ENCODE data around the gene USP50.

DNA sequence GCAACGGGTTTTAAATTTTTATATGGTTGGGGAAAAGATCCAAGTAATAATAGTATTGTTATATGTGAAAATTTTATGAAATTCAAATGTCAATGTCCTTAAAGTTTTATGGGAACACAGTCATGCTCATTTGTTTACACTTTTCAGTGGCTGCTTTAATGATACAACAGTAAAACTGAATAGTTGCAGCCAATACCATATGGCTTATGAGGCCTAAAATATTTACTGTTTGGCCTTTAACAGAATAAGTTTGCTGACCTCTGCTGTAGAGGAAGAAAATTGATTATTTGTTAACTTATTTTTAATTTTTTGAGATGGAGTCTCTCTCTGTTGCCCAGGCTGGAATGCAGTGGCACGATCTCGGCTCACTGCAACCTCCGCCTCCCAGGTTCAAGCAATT lies 44.7 kb downstream of the USP50 start:
- TF ChIP-seq EZH2 (IDR thresholded peaks at IDR 0.05; ENCODE audit: low read length, missing control alignments): no peak
- TF ChIP-seq, protein P1, sequence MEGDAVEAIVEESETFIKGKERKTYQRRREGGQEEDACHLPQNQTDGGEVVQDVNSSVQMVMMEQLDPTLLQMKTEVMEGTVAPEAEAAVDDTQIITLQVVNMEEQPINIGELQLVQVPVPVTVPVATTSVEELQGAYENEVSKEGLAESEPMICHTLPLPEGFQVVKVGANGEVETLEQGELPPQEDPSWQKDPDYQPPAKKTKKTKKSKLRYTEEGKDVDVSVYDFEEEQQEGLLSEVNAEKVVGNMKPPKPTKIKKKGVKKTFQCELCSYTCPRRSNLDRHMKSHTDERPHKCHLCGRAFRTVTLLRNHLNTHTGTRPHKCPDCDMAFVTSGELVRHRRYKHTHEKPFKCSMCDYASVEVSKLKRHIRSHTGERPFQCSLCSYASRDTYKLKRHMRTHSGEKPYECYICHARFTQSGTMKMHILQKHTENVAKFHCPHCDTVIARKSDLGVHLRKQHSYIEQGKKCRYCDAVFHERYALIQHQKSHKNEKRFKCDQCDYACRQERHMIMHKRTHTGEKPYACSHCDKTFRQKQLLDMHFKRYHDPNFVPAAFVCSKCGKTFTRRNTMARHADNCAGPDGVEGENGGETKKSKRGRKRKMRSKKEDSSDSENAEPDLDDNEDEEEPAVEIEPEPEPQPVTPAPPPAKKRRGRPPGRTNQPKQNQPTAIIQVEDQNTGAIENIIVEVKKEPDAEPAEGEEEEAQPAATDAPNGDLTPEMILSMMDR (conservative IDR thresholded peaks at IDR 0.05 in 1 of 2, IDR thresholded peaks at IDR 0.05 in 1 of 2; ENCODE audit: low read depth in 1 of 2, low read length in 2 of 2): no peak
